Measurements from ENCODE around the gene FAM131C. TPM values are rescaled to one million over a fixed set of nuclear protein-coding genes. Genes with fewer than 3 reads are reported as not detected.
A peak's percentile ranks its signal among the peaks of the same experiment; 100 is the strongest.

Gene FAM131C
- polyA plus RNA-seq, 3 donors, result not detected

DNA sequence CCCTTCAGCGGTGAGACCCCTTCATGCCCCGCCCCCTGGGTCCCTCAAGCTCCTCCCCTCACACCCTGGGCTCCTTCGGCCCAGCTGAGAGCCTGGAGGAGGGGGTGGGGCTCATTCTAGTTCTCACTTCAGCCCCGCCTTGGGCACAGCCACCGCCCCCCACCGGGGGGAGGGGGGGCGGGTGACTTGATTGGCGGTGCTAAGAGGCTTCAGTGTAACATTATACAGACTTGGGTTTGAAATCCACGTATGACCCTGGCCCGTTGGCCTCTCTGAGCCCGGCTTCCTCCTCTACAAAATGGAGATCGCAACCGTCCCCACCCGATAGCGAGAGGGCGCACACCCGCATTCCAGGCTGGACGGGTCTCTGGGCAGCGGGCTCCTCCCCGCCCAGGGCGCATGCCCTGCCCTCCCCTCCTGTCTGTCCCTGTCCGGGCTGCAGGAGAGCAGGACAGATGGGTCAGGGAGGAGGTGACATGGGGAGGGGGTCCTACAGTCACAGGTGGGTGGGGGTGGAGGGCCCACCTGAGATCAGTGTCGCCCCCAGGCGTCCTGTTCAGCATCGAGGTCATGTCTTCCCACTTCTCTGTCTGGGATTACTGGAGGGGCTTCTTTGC lies 24.8 kb downstream of the FAM131C start:
- H3K4me3 Mint-ChIP-seq, result peak overlapping the region; percentile 16 to 42
- no peaks in the 10 kb centered on the region for H3K36me3 Mint-ChIP-seq
- no peaks in the 10 kb centered on the region for H4K20me1 ChIP-seq (ENCODE audit: insufficient read depth, low read length)
- H3K27me3 Mint-ChIP-seq (ENCODE audit: low read depth in 3 of 3), result peaks cover 3 to 30% (median 5%) of the 10 kb centered on the region in 3 donors
- peaks cover 4% of the 10 kb centered on the region for H3K4me1 Mint-ChIP-seq
- H3K9me3 ChIP-seq (replicated peaks in 1 of 2; ENCODE audit: control insufficient read depth in 1 of 2, insufficient read depth in 1 of 2, low read length in 2 of 2), result no peaks in the 10 kb centered on the region
- H3K27ac ChIP-seq (ENCODE audit: low read depth in 1 of 2, low read length in 2 of 2), result no peak overlapping the region
- WGBS (ENCODE audit: insufficient coverage), result 2% methylated on average over 12 of the region's 25 CpGs
- no peak overlapping the region for H3K27ac Mint-ChIP-seq
- peaks cover 0 to 3% (median 0%) of the 10 kb centered on the region in 7 donors for H3K9me3 Mint-ChIP-seq
- H3K4me2 ChIP-seq (replicated peaks; ENCODE audit: extremely low read depth, low read length, poor library complexity, severe bottlenecking), result peak overlapping the region; percentile 69
- H3K27me3 ChIP-seq (ENCODE audit: control insufficient read depth in 2 of 2, insufficient read depth in 2 of 2, low read length in 2 of 2), result peaks cover 0 to 2% of the 10 kb centered on the region in 2 donors
- H3K36me3 ChIP-seq (replicated peaks in 1 of 2; ENCODE audit: control insufficient read depth in 1 of 2, insufficient read depth in 2 of 2, low read length in 2 of 2), result no peaks in the 10 kb centered on the region
- peak overlapping the region; percentile 25 for H3K9ac ChIP-seq (ENCODE audit: insufficient read depth, low read length, poor library complexity, severe bottlenecking)
- H3K4me1 ChIP-seq (ENCODE audit: control insufficient read depth in 1 of 2, insufficient read depth in 2 of 2, low read length in 2 of 2), result peaks cover 4 to 8% of the 10 kb centered on the region in 2 donors
- intact Hi-C loops (cut with micrococcal nuclease), result no loop called here
- H3K79me2 ChIP-seq (ENCODE audit: insufficient read depth, low read length), result no peaks in the 10 kb centered on the region
- no peak for DNase-seq
- H3K4me3 ChIP-seq (replicated peaks in 1 of 3; ENCODE audit: low read depth in 2 of 3, low read length in 3 of 3), result peak overlapping the region in 2 of 3 experiments; percentile 18 to 62
- peak overlapping the region; percentile 79 for H2AFZ ChIP-seq (ENCODE audit: insufficient read depth, low read depth, low read length, poor library complexity, severe bottlenecking)
- no peak for TF ChIP-seq CTCF (IDR thresholded peaks at IDR 0.05)

GRCh38 chr1:16047791-16048475 lies 25.5 kb downstream of the FAM131C start:
- Mint-ChIP-seq H3K4me3 (no peak overlapping the region), H3K9me3 (peaks cover 0 to 3% (median 0%) of the 10 kb centered on the region in 7 donors), H3K36me3 (no peaks in the 10 kb centered on the region), H3K27me3 (ENCODE audit: low read depth in 3 of 3) (peaks cover 5 to 28% (median 7%) of the 10 kb centered on the region in 3 donors), H3K4me1 (peaks cover 4% of the 10 kb centered on the region), H3K27ac (no peak overlapping the region)
- H2AFZ ChIP-seq (ENCODE audit: insufficient read depth, low read depth, low read length, poor library complexity, severe bottlenecking), result no peak overlapping the region
- H3K4me2 ChIP-seq (replicated peaks; ENCODE audit: extremely low read depth, low read length, poor library complexity, severe bottlenecking), result peak overlapping the region; percentile 69
- H3K4me3 ChIP-seq (replicated peaks in 1 of 3; ENCODE audit: low read depth in 2 of 3, low read length in 3 of 3), result no peak overlapping the region
- H4K20me1 ChIP-seq (ENCODE audit: insufficient read depth, low read length), result no peaks in the 10 kb centered on the region
- DNase-seq, result no peak
- peaks cover 0 to 2% of the 10 kb centered on the region in 2 donors for H3K27me3 ChIP-seq (ENCODE audit: control insufficient read depth in 2 of 2, insufficient read depth in 2 of 2, low read length in 2 of 2)
- intact Hi-C loops (cut with micrococcal nuclease), result no loop called here
- no peaks in the 10 kb centered on the region for H3K79me2 ChIP-seq (ENCODE audit: insufficient read depth, low read length)
- WGBS (ENCODE audit: insufficient coverage), result 83% methylated on average over 4 of the region's 19 CpGs
- H3K9ac ChIP-seq (ENCODE audit: insufficient read depth, low read length, poor library complexity, severe bottlenecking), result no peak overlapping the region
- peaks cover 4 to 8% of the 10 kb centered on the region in 2 donors for H3K4me1 ChIP-seq (ENCODE audit: control insufficient read depth in 1 of 2, insufficient read depth in 2 of 2, low read length in 2 of 2)
- H3K9me3 ChIP-seq (replicated peaks in 1 of 2; ENCODE audit: control insufficient read depth in 1 of 2, insufficient read depth in 1 of 2, low read length in 2 of 2), result no peaks in the 10 kb centered on the region
- no peaks in the 10 kb centered on the region for H3K36me3 ChIP-seq (replicated peaks in 1 of 2; ENCODE audit: control insufficient read depth in 1 of 2, insufficient read depth in 2 of 2, low read length in 2 of 2)
- H3K27ac ChIP-seq (ENCODE audit: low read depth in 1 of 2, low read length in 2 of 2), result no peak overlapping the region
- no peak for TF ChIP-seq CTCF (IDR thresholded peaks at IDR 0.05)

Data from CD14-positive monocyte (primary cell).